Measurements from ENCODE around the gene NPSR1.

DNA sequence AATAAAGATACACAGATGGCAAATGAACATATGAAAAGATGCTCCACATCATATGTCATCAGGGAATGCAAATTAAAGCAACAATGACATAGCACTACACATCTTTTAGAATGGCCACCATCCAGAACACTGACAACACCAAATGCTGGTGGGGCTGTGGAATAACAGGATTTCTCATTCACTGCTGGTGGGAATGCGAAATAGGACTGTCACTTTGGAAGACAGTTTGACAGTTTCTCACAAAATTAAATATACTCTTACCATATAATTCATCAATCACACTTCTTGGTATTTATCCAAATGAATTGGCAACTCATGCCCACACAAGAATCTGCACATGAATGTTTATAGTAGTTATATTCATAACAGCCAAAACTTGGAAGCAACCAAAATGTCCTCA is 68.2 kb downstream of the NPSR1 start:
- TF ChIP-seq, protein P1, sequence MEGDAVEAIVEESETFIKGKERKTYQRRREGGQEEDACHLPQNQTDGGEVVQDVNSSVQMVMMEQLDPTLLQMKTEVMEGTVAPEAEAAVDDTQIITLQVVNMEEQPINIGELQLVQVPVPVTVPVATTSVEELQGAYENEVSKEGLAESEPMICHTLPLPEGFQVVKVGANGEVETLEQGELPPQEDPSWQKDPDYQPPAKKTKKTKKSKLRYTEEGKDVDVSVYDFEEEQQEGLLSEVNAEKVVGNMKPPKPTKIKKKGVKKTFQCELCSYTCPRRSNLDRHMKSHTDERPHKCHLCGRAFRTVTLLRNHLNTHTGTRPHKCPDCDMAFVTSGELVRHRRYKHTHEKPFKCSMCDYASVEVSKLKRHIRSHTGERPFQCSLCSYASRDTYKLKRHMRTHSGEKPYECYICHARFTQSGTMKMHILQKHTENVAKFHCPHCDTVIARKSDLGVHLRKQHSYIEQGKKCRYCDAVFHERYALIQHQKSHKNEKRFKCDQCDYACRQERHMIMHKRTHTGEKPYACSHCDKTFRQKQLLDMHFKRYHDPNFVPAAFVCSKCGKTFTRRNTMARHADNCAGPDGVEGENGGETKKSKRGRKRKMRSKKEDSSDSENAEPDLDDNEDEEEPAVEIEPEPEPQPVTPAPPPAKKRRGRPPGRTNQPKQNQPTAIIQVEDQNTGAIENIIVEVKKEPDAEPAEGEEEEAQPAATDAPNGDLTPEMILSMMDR (IDR thresholded peaks at IDR 0.05 in 4 of 5, conservative IDR thresholded peaks at IDR 0.05 in 1 of 5), result no peak
- TF ChIP-seq POLR2A (IDR thresholded peaks at IDR 0.05), result no peak
